Activated CD8-positive, alpha-beta memory T cell treated with anti-CD3 and anti-CD28 coated beads, Interleukin-2, amount 50 U/mL, for 24 hours (primary cell): ENCODE measurements around the gene MYBPC1.

Source experiments
- DNase-seq: peaks from one replicate; pipeline ENCODE4 v3.0.0-alpha.2; 2020; ENCODE audit errors: extremely low read depth

The MYBPC1 gene

DNA sequence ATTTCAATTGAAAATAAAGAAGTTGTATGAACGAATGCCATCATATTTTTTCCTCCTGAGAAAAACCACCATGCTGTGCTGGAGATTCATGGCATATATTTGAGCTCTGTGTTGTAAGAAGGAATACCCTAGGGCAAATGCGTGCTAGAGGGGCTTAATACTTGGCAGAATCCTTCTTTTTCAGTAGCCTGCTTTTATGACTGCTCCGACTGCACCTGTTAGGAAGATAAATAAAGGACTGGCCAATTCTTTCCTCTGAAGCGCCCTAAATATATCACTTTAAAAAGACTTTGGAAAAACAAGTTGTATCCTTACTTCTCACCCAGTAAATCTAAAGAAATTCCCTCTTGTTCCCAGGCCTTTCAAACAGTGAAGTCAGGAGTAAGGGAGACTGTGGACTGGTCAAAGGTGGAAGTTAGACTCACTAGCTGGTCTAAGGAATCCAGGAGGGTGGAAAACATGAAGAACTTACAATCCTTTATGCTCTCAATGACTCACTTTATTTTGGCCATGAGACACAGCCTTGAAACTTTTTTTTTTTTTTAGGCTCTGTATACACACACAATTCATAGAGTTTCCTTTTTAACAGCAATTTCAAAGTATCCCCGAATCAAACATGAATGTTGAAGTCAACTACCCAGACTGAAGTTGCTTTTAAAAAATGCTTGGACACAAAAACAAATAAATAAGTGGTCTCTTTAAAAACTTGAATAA is 5.2 kb downstream of the MYBPC1 start:
- DNase-seq, result no peak

DNA sequence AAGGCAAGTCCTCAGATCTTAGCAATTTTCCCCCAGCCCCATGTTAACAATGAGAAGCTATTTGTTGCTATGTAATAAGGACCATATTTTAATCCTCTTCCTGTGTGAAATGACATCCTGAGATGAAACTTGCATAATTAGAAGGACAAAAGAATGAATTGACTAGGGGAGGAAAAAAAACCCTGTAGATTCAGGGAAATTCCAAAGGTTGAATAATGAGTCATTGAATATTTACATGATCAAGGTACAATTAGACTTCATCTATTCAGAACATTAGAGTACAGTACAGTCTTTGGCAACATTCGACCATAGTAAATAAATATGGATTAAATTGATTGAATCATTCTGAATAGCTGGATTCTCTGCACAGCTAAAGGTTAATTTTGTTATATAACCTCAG is 9.4 kb downstream of the MYBPC1 start:
- DNase-seq, result no peak

DNA sequence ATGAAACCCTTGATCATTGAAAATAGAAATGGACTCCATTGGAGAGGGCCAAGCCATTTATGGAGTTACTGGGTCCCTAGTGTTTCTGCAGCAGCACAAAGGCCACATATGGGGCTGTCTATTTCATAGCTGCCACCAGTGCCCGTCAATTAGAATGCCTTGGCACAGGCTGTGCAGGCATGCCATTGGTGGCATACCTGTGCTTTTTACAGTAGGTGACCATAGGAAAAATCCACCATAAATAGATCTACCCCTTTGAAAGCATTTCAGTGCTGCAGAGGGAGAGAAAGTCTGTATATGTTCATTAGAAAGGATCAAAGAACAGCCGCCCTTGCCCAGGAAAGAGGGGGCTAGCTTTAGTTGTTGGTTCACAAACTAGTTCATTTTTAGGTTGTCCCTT is 13.1 kb downstream of the MYBPC1 start:
- no peak for DNase-seq

DNA sequence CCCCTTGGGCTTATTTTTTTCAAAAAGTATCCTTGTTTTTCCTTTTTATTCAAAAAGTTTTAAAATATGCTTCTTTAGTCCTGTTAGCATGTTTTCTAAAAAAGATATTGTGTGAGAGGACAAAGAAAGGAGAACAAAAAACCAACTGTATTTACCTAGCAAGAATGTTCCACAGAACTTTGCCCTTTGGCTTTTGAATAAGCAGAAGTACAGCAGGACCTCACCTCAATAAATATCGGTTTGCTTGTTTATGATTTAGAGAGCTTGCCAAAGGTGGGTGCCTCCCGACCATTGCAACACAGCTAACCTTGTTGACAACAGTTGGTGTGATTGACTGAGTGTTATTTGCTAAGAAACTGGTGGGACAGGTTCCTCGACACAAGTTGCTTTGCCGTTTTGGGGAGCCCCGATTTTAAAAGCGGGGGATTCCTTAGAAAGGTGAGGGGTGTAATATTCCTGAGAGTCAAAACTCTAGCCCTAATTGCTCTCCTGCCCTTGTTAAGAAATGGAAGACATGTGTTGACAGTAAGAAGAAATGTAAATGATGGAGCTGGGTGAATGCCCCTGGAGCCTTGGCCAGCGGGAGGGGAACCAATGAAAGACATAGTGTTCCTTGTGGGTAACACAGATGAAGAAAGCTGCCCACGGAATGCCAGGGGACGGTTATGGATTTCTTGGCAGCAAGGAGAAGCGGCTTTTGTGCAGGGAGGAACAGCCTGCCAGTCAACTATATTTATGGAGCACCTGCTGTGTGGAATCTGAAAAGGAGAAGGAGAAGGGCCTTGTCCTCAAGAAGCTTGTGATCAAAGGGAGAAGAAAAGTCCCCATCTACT is 13.7 kb downstream of the MYBPC1 start:
- no peak for DNase-seq

DNA sequence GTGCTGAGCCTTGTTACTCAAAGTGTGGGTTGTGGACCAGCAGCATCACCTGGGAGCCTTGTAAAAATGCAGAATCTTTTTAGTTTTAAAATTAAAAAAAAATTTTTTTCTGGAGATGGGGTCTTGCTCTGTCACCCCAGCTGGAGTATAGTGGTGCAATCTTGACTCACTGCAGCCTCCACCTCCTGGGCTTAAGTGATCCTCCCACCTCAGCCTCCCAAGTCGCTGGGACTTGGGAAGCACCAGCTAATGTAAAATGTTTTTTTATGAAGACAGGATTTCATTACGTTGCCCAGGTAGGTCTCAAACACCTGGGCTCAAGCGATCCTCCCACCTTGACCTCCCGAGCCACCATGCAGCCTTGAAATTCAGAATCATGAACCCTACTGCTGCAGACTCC is 14.4 kb downstream of the MYBPC1 start:
- no peak for DNase-seq

DNA sequence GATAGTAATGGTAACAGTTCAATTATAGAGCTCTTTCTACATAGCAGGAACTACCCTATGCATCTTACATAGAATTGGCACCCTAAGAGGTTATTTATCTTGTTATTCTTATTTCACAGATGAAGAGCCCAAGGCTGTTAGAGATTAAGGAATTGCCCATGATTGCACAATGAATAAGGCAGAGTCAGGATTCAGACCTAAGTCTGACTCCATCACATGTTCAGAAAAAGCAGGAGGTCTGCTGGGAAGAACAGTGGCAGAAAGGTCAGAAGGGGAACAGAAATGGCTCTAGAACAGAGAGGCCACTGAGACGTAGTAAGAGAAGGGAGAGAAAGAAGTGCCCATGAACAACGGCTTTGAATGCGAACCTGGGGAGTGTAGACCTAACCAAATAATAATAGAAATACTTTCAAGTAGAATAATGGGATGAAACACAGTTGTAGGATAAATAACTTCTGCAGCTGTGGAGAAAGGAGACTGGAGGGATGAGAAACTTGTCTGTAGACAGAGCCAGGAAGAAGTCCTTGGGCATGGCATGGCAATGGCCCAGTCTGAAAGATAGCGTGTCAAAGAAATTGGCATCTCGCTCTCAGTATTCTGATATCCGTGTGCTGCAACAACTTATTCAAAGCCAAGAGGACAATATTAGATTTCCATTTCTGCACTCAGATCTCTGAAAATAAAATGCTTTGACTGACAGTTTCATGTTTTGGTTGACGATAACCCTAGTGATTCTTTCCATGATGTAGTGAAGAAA is 17.6 kb downstream of the MYBPC1 start:
- DNase-seq, result no peak

DNA sequence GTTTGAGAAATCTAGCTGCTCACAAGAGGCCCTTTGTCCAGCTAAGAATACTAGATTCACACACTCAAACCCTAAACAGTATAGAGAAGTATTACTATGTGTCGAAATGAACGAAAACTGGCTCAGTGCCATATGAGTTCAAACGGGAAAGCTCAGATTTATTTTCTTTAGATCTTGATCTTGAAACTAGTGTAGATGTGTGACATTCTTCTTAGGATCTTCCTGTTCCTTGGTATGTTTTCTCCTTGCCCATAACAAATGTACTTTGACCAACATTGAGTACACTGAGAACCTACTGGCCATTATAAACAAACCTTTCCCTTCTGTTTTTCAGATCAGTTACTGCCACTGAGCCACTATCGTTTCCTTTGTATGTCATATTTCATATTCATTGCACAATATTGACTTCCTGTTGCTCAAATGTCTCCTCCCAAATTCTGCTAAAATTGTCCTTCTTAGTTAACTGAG is 21.3 kb downstream of the MYBPC1 start:
- DNase-seq, result no peak

DNA sequence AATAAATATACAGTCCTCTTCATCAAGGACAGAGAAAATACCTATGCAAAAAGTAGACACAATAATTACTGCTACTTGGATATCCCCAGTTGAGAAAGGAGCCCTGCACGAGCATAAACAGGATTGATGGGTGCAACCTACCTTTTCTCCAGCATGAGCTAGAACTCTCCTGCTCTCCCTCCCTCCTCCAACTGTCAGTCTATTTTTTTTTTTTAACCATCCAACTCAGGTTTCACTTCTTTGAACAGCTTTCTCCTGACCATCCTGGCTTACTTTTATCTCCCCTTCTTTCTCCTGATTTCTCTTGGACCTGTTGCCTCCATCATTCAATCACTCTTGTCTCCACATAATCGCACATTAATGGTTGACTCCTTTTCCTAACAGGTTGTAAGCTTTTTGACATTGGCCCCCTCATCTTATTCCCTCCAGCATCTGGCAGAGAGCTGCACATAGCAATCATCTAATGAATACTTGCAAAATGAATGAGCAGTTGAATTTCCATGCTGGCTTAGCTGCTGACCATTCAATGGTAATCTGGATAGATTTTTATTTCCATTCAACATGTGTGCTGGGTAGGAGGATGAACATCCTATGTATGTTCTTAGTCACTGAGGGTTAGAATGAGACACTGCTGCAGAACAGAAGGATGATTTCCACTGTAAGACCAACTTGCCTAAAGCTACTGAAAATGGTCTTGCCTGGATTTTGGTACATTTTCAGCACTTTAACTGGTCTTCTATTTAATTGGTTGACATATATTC is 24.4 kb downstream of the MYBPC1 start:
- DNase-seq, result no peak

DNA sequence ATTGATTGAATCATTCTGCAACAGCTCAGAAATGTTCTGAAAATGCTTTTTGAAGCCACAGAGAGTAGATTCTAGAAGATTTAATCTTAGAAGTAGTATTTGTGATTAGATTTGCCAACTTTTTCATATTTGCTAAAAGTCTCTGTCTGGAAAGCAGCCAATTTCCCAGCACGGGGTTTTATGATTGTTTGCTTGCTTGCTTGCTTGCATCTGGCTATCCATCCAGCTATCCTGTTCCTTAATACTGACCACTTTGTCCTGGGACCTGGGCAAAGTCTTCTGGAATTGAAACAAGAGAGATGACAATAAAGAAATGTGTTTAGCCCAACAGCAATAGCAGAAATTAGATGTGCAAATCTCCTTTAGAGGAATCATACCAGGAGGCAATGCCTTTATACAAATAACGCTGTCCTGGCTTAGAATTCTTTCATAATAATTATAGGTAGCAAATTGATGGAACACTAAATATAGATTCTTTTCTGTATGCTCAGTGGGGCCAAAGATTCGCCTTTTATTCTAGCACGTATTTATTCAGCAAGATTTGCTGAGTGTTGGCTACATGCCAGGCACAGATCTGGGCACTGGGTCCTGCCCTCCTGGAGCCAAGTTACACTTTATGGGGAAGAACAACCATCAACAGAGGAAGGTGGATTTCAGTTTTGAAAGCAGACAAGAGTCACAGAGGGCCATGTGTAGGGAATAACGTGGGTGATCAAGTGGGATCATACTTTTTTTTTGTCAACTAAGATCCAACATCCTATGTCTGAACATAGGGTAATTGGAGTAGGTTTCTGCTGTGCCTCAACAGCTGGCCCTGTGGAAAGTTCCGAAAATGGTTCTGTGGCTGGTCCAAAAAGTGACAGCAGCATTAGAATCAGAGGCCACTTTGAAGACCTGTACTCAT is 25.3 kb downstream of the MYBPC1 start:
- no peak for DNase-seq

DNA sequence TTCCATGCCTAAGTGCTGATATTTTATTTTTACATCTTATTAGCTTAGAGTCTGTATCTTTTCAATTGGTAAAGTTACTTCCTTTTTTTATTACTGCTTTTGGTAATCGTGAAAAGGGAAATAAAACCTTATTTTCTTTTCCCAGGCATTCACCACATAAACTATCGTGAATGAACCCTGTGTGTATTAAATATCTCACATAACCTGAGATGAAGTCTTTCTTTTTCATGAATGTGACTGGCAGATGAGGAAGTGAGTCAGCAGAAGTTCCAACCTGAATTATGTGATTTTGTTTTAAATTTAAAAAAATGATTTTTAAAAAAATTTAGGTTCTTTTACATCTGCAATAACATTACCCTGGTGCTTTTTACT is 26.0 kb downstream of the MYBPC1 start:
- DNase-seq, result no peak

DNA sequence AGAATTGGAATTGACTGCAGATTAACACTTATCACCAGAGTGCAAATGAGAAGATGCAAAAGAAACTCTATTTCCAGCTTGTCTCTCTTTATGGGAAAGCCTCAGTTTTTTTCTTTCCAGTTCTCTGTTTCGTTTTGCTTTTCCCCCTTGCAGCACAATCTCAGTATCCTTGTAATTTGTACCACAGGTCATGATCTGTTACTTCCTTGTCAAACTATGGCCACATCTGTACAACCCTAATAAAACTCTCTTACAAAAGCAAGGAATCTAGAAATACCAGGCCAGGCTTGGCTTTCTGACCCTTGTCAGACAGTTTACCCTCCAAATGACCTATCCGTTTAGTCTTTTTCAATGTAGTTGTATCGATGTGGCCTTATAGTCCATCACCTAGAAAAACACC is 33.9 kb downstream of the MYBPC1 start:
- no peak for DNase-seq

DNA sequence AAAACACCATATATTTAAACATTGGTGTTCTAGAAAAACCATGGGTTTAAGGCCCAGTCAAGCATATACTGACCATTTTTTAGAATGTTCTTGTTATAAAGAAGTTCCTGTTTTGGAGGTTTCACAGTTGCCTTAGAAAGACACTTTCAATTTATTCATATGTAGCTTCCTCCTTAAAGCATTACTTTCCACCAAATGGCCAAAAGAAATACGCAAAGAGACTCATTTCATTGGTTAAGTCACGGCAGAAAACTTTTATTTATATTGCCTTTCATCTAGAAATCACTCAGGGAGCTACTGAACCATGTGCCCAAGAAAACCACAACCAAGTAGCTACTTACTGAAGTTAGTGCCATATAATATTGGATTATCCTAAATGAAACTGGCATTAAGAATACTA is 40.0 kb downstream of the MYBPC1 start:
- no peak for DNase-seq

DNA sequence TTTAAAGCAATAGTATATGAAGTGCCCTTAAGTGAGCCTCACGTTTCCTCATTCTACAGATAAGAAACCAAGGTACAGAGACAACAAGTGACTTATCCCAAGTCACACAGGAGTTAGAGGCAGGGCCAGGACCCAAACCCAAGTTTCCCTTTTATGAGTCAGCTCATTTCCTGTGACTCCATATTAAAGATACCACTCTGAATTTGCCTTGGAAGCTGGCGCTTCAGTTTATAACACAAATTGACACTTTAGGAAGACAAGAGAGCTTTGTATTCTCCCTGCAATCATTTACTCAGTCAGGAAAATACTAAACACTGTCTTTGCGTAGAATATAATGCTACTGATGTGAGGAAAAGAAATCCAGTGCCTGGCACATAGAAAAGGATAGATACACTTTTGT is 43.2 kb downstream of the MYBPC1 start:
- DNase-seq, result no peak

DNA sequence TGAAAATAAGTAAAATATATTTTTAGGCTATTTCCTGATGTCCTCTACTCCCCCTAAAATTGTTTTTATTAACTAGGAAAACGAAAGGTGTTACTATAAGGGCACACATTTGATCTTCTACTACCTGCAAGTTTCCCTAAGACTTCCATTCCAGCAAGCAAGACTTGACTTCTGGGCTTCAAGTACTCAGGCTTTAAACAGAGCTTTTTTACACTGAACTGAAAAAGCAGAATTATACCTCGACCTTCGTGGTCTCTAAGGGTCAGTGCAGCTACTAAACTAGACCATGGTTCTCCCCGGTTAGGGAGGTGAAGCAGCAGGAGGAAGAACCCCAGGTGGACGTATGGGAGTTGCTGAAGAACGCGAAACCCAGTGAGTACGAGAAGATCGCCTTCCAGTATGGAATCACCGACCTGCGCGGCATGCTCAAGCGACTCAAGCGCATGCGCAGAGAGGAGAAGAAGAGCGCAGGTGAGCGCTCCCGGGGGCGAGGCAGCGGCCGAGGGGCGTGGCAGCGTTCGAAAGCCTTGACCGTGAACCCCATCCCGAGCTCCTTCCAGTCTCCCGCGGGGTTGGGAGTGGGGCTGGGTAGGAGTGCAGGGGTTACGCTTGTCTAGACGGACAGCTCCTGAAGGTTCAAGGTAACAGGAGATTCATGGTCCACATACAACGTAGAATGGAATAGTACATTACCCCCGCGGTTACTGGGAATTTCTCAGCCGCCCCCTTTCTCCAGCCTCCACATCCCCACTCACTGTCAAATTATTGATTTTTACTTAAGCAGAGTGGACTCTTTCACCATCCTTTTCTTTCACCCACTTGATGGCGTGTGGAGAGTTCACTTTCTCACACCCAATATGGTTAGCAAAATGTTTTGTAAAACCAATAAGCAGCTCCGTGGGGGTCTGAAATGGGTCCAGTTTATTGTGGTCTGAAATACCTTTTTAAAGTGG is 47.6 kb downstream of the MYBPC1 start:
- no peak for DNase-seq

DNA sequence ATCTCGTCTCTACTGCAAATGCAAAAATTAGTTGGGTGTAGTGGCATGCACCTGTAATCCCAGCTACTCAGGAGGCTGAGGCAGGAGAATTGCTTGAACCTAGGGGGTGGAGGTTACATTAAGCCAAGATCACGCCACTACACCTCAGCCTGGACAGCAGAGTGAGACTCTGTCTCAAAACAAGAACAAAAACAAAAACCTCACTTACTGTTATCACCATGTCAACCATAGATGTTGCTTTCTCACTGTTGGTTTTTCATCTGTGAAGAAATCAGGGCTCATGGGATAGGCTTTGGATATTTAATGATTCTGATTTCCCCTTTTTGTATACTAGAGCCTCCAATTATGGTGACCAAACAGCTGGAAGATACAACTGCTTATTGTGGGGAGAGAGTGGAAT is 52.9 kb downstream of the MYBPC1 start:
- DNase-seq, result no peak

DNA sequence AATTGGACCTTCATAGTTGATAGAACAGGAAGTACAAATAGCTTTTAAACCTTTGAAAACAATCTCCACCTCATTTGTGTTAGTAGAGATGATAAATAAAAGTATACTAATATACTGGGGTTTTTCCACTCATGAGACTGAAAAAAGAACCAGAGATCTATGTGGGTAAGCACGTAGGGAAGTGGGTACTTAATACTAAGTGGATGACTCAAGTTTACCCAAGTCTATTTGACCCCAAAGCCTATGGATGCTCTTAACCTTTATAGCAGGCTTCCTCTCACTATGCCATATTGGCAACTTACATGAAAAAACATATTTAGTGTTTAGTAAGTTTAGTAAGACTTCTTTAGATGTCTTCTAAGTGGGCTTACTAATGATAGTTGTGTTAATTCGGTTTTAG is 53.4 kb downstream of the MYBPC1 start:
- no peak for DNase-seq

DNA sequence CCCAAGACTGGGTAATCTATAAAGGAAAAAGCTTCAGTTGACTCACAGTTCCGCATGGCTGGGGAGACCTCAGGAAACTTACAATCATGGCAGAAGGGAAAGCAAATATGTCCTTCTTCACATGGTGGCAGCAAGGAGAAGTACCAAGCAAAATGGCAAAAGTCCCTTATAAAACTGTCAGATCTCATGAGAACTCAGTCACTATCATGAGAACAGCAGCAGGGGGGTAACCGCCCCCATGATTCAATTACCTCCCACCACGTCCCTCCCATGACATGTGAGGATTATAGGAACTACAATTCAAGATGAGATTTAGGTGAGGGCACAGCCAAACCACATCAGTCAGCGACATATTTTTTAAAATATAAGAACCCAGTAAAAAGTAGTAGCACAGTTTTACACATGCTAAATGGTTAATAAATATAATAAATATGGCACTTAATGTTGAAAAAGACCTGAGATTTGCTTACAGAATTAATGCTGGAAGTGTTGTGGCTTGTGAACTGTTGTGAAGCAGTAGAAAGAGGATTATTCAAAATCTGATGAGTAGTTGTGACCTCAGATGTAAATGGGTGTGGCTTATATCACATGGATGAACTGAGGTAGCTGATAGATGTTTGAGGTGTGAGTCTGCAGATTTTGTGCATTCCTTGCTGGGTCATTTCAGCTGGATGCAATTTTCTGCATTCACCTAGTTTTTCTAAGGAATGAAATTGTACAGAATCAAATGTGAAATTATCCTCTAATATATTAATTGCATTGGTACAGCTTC is 55.8 kb downstream of the MYBPC1 start:
- no peak for DNase-seq

DNA sequence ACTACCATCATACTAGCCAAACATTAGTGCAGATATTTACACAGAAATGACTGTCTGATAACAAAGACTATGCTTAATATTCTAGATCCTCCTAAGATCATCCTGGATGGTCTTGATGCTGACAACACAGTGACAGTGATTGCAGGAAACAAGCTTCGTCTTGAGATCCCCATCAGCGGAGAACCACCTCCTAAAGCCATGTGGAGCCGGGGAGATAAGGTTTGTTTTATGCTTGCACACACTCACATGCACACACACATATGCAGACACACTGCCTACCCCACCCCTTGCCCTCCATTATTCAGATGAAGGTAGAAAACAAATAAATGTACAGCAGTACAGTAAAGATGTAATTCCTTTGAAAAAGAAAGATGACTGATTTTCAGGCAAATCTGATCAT is 58.3 kb downstream of the MYBPC1 start:
- no peak for DNase-seq

DNA sequence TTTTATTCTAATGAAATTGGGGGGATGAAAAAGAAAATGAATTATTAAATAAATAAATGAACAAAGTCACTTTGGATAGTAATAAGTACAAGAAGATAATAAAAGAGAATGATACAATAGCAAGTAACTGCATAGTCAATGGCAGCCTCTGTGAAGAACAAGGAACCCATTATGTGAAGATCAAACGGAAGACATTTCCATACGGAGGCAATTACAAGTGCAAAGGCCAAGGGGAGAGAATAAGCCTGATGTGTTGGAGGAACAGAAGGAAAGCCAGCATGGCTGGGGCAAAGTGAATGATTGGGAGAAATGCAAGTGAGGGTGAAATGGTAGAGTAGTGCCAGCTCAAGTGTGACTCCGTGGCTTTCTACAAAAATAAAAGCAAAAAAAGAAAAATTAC is 58.7 kb downstream of the MYBPC1 start:
- DNase-seq, result no peak
